ENCODE results near the gene LMOD1.
"Not testable (repeated sequence)": the region's sequence is repeated elsewhere in the genome, so short reads cannot be mapped to it uniquely, and the experiment has no call there.

LMOD1 gene

DNA sequence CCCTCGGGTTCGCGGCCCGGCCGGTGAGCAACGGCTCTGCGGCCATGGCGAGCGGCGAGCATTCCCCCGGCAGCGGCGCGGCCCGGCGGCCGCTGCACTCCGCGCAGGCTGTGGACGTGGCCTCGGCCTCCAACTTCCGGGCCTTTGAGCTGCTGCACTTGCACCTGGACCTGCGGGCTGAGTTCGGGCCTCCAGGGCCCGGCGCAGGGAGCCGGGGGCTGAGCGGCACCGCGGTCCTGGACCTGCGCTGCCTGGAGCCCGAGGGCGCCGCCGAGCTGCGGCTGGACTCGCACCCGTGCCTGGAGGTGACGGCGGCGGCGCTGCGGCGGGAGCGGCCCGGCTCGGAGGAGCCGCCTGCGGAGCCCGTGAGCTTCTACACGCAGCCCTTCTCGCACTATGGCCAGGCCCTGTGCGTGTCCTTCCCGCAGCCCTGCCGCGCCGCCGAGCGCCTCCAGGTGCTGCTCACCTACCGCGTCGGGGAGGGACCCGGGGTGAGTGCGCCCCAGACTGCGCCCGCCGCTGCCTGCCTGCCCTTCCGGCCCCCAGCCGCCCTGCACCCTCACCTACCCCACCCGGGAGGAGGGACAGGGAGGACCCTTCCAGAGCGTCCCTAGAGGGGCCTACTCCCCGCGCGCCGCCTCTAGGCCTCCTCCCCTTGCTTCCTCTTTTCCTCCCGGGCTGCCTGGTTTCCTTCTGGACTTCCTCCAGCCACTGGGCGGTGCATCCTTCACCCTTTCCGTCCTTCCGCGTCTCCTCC is 36.5 kb upstream of the LMOD1 start, which contains the start of gene RNPEP:
Gene RNPEP (plus strand): TSS at position 26 of the 757 bp plus-strand sequence. CDS start 19 bp downstream, at position 45.
- peak within 1 kb of the TSS; percentile 91 for H3K27ac ChIP-seq
- TF ChIP-seq, protein P1, sequence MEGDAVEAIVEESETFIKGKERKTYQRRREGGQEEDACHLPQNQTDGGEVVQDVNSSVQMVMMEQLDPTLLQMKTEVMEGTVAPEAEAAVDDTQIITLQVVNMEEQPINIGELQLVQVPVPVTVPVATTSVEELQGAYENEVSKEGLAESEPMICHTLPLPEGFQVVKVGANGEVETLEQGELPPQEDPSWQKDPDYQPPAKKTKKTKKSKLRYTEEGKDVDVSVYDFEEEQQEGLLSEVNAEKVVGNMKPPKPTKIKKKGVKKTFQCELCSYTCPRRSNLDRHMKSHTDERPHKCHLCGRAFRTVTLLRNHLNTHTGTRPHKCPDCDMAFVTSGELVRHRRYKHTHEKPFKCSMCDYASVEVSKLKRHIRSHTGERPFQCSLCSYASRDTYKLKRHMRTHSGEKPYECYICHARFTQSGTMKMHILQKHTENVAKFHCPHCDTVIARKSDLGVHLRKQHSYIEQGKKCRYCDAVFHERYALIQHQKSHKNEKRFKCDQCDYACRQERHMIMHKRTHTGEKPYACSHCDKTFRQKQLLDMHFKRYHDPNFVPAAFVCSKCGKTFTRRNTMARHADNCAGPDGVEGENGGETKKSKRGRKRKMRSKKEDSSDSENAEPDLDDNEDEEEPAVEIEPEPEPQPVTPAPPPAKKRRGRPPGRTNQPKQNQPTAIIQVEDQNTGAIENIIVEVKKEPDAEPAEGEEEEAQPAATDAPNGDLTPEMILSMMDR (conservative IDR thresholded peaks at IDR 0.05): peak; percentile 40

- TF ChIP-seq, protein P1 (conservative IDR thresholded peaks at IDR 0.05): no peak
- peak overlapping the region; percentile 91 for H3K27ac ChIP-seq
Observed at GRCh38 chr1:201982082-201982622, 35.8 kb upstream of the LMOD1 start.

- no peak overlapping the region for H3K27ac ChIP-seq
- TF ChIP-seq, protein P1 (conservative IDR thresholded peaks at IDR 0.05): no peak
Observed at GRCh38 chr1:201970334-201971159, 24.2 kb upstream of the LMOD1 start.

DNA sequence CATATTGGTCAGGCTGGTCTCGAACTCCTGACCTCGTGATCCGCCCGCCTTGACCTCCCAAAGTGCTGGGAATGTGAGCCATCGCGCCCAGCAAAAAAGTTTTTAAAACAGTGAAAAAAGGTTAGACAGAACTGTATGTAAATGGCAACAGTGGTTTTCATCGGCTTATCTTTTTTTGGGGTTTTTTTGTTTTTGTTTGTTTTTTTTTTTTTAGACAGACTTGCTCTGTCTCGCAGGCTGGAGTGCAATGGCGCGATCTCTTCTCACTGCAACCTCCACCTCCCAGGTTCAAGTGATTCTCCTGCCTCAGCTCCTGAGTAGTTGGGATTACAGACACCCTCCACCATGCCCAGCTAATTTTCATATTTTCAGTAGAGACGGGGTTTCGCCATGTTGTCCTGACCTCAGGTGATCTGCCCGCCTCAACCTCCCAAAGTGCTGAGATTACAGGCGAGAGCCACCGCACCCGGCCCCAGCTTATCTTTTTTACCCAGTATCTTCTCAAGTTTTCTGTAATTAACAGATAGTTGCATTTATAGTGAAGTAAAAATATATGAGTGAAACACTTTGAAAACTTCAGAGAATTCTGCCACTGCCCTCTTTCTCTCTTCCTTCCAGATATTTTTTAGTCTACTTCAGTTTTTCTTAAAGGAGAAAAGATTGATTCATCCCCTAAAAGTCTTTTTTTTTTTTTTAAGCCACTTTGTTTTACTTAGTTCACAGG is 22.0 kb upstream of the LMOD1 start:
- TF ChIP-seq, protein P1 (conservative IDR thresholded peaks at IDR 0.05): no peak
- no peak overlapping the region for H3K27ac ChIP-seq

GRCh38 chr1:201966171-201966570 is 19.8 kb upstream of the LMOD1 start:
- H3K27ac ChIP-seq: no peak overlapping the region
- TF ChIP-seq, protein P1 (conservative IDR thresholded peaks at IDR 0.05): no peak

GRCh38 chr1:201964261-201964660 is 17.9 kb upstream of the LMOD1 start:
- H3K27ac ChIP-seq: no peak overlapping the region
- TF ChIP-seq, protein P1 (conservative IDR thresholded peaks at IDR 0.05): no peak

- not testable (repeated sequence) for H3K27ac ChIP-seq
Observed at GRCh38 chr1:201962382-201962781, 16.0 kb upstream of the LMOD1 start.

Data from VCaP (cell line).